ENCODE measurements around the gene STIP1.

- no peak for TF ChIP-seq CTCF (conservative IDR thresholded peaks at IDR 0.05 in 1 of 2, IDR thresholded peaks at IDR 0.05 in 1 of 2; ENCODE audit: low read depth in 1 of 2, low read length in 2 of 2)
- TF ChIP-seq EZH2 (IDR thresholded peaks at IDR 0.05; ENCODE audit: low read length, missing control alignments): no peak
Measured at GRCh38 chr11:64224151-64224890, 38.4 kb downstream of the STIP1 start.
